OCI-LY3 (cell line): ENCODE measurements around the gene PAPSS1.
"Not testable (repeated sequence)": the region's sequence is repeated elsewhere in the genome, so short reads cannot be mapped to it uniquely, and the experiment has no call there.

Experiments used
- H2AFZ ChIP-seq: fragments of 200-600, 300-600 bp; shearing (Covaris generic); 2 replicates; pipeline ENCODE4 v1.6.0; 2014; ENCODE audit warnings: antibody characterized with exemption, low read depth, low read length
- H3K27ac ChIP-seq: fragments of 200-600, 300-600 bp; sonication (generic); 2 replicates; pipeline ENCODE4 v1.5.1; 2014; ENCODE audit warnings: mild to moderate bottlenecking, low read length, moderate library complexity, mixed read lengths
- H3K27me3 ChIP-seq: fragments of 200-600, 300-600 bp; sonication (generic); 2 replicates; pipeline ENCODE4 v1.6.1; 2014; ENCODE audit warnings: low read depth, low read length, mixed read lengths
- H3K36me3 ChIP-seq: fragments of 200-600, 300-600 bp; sonication (generic); replicated peaks from 2 replicates; pipeline ENCODE3; 2014; ENCODE audit warnings: low read depth, low read length, mixed read lengths
- H3K4me1 ChIP-seq: fragments of 300-600, 200-600 bp; sonication (generic); 2 replicates; pipeline ENCODE4 v1.6.1; 2014; ENCODE audit warnings: low read length, mixed read lengths
- H3K4me2 ChIP-seq: fragments of 200-600, 300-600 bp; sonication (generic); 2 replicates; pipeline ENCODE4 v1.6.1; 2014; ENCODE audit warnings: low read length, mixed read lengths
- H3K4me3 ChIP-seq: fragments of 300-600, 200-600 bp; sonication (generic); 2 replicates; pipeline ENCODE4 v1.5.1; 2014; ENCODE audit warnings: antibody characterized with exemption, mild to moderate bottlenecking, low read length, moderate library complexity
- H3K79me2 ChIP-seq: fragments of 300-600, 200-600 bp; shearing (Covaris generic); 2 replicates; pipeline ENCODE4 v1.6.1; 2014; ENCODE audit warnings: mild to moderate bottlenecking, low read length, mixed read lengths
- H3K9ac ChIP-seq: fragments of 300-600, 200-600 bp; shearing (Covaris generic); 2 replicates; pipeline ENCODE4 v1.6.0; 2014; ENCODE audit warnings: mild to moderate bottlenecking, low read length, moderate library complexity
- H3K9me3 ChIP-seq: fragments of 200-600, 300-600 bp; shearing (Covaris generic); 2 replicates; pipeline ENCODE4 v1.6.1; 2014; ENCODE audit warnings: low read length, mixed read lengths; ENCODE audit not compliant: insufficient read depth
- H4K20me1 ChIP-seq: fragments of 200-600, 300-600 bp; sonication (generic); 2 replicates; pipeline ENCODE4 v1.6.1; 2016; ENCODE audit warnings: low read length, mixed read lengths; ENCODE audit not compliant: insufficient read depth
- CTCF ChIP-seq: fragments of 200-600, 300-600 bp; sonication (generic); IDR thresholded peaks from 2 replicates; pipeline ENCODE4 v1.5.1; 2014; ENCODE audit warnings: antibody characterized with exemption, low read length, low read depth
- EZH2phosphoT487 ChIP-seq: fragments of 200-600 bp; shearing (Covaris generic); IDR thresholded peaks from 2 replicates; pipeline ENCODE4 v1.6.1; 2018; ENCODE audit warnings: antibody characterized with exemption, mixed run types, low read depth

Gene PAPSS1

GRCh38 chr4:107701565-107701964 is 18.5 kb downstream of the PAPSS1 start:
- Histone ChIP-seq H4K20me1 (peaks cover 13% of the 10 kb centered on the region), H3K4me2 (no peak overlapping the region), H3K4me1 (no peaks in the 10 kb centered on the region), H3K27ac (no peak overlapping the region), H3K4me3 (no peak overlapping the region), H2AFZ (no peak overlapping the region), H3K27me3 (no peaks in the 10 kb centered on the region), H3K9me3 (peaks cover 18% of the 10 kb centered on the region), H3K79me2 (peaks cover 5% of the 10 kb centered on the region; the same call in 1 of the 2 replicates), H3K36me3 (peaks cover 52% of the 10 kb centered on the region), H3K9ac (no peak overlapping the region)
- TF ChIP-seq EZH2phosphoT487 (no peak), CTCF (no peak)

GRCh38 chr4:107699466-107700206 is 20.4 kb downstream of the PAPSS1 start:
- no peak for TF ChIP-seq EZH2phosphoT487
- TF ChIP-seq CTCF, result no peak
- Histone ChIP-seq H4K20me1 (peaks cover 13% of the 10 kb centered on the region), H3K9me3 (peaks cover 4% of the 10 kb centered on the region; the same call in 1 of the 2 replicates), H3K27ac (no peak overlapping the region), H3K36me3 (peaks cover 40% of the 10 kb centered on the region), H3K27me3 (no peaks in the 10 kb centered on the region), H3K9ac (no peak overlapping the region), H3K79me2 (0 out of 2 replicates have a peak, but pooled peaks cover 5% of the 10 kb centered on the region), H3K4me1 (no peaks in the 10 kb centered on the region), H3K4me3 (no peak overlapping the region), H3K4me2 (no peak overlapping the region), H2AFZ (no peak overlapping the region)

GRCh38 chr4:107696187-107696586 is 23.8 kb downstream of the PAPSS1 start:
- H3K4me3 ChIP-seq, H4K20me1 ChIP-seq, H3K9me3 ChIP-seq, H3K79me2 ChIP-seq, H3K27me3 ChIP-seq, H3K4me1 ChIP-seq, H2AFZ ChIP-seq, H3K4me2 ChIP-seq, H3K27ac ChIP-seq, H3K9ac ChIP-seq: not testable (repeated sequence)
- H3K36me3 ChIP-seq, result peaks cover 58% of the 10 kb centered on the region

GRCh38 chr4:107693132-107693531 is 26.9 kb downstream of the PAPSS1 start:
- H3K4me2 ChIP-seq, result no peak overlapping the region
- no peak overlapping the region for H3K9ac ChIP-seq
- H3K9me3 ChIP-seq, result no peaks in the 10 kb centered on the region
- H3K4me3 ChIP-seq, result no peak overlapping the region
- peaks cover 38% of the 10 kb centered on the region for H3K36me3 ChIP-seq
- no peak for TF ChIP-seq EZH2phosphoT487
- no peak for TF ChIP-seq CTCF
- peaks cover 10% of the 10 kb centered on the region; the same call in 1 of the 2 replicates for H4K20me1 ChIP-seq
- H3K79me2 ChIP-seq, result peaks cover 3% of the 10 kb centered on the region; the same call in 1 of the 2 replicates
- H3K4me1 ChIP-seq, result no peaks in the 10 kb centered on the region
- H3K27me3 ChIP-seq, result no peaks in the 10 kb centered on the region
- no peak overlapping the region for H2AFZ ChIP-seq
- H3K27ac ChIP-seq, result no peak overlapping the region
